Diencephalon (tissue), 1 donor: ENCODE results near the gene FAM229A. TPM values are rescaled to one million over a fixed set of nuclear protein-coding genes. Genes with fewer than 3 reads are reported as not detected.

Source experiments
- total RNA-seq: library from RNA; depleted of rRNA; stranded (reverse); fragments of >200 nt; gene quantifications from one replicate; pipeline ENCODE4 v1.2.3, GENCODE V29; 2014

The FAM229A gene
- 2.3 TPM for total RNA-seq

DNA sequence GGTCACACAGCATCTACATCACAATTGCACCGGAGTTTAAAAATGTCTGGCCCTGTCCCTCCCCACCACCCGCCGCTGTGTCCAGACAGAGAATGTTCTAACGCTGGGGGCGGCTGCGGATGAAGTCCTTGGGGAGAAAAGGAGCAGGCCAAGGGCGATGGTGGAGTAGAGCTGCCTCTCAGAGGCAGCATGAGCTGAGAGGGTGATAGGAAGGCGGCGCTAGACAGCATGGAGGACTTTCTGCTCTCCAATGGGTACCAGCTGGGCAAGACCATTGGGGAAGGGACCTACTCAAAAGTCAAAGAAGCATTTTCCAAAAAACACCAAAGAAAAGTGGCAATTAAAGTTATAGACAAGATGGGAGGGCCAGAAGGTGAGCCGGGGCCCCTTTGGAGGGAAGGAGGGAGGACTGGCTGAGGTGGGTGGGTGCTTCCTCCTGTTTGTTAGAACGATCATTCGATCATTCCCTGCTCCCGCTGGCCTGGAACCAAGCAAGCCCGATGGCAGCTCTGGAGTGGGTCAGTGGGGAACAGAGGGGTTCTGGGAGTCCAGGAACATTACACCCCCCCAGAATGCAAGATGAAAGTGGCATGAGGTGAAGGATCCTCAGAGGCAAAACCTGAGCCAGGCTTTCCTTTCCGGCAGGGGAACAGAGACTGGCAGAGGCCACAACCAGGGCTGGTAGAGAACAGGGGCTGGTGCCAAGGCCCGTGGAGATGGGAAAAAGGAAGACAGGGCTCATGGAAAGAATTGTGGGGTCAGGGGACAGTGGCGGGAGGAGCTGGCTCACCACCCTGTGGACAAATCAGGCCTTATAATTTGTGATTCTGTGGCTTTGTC is at the start of gene FAM229A, which contains the start of gene TSSK3:
Gene FAM229A (minus strand): TSS at position 12 of the 840 bp plus-strand sequence. CDS start 394 bp downstream, outside the sequence.
Gene TSSK3 (plus strand): TSS at position 66 of the 840 bp plus-strand sequence. CDS start 163 bp downstream, at position 229.

GRCh38 chr1:32394141-32394889 is 32.0 kb upstream of the FAM229A start, which contains the start of gene BSDC1:
Gene BSDC1 (minus strand): TSS chr1:32394441. CDS start chr1:32394414, 27 bp downstream.

GRCh38 chr1:32335790-32336590 is 26.3 kb downstream of the FAM229A start, which contains the start of gene MARCKSL1:
Gene MARCKSL1 (minus strand): TSS chr1:32336233. CDS start chr1:32336033, 200 bp downstream.

Other genes with a start within 250 kb of the FAM229A start
- 26.3 TPM for gene TXLNA, start 182.8 kb downstream of the FAM229A start, total RNA-seq
- gene CCDC28B, start 161.9 kb downstream of the FAM229A start, total RNA-seq, result 23.5 TPM
- 4.6 TPM for gene IQCC, start 156.8 kb downstream of the FAM229A start, total RNA-seq
- gene DCDC2B, start 153.4 kb downstream of the FAM229A start, total RNA-seq, result not detected
- 14.8 TPM for gene TMEM234, start 140.1 kb downstream of the FAM229A start, total RNA-seq
- gene EIF3I, start 140.1 kb downstream of the FAM229A start, total RNA-seq, result 107 TPM
- 0.46 TPM for gene FAM167B, start 115.3 kb downstream of the FAM229A start, total RNA-seq
- 0.23 TPM for gene LCK, start 111.2 kb downstream of the FAM229A start, total RNA-seq
- gene HDAC1, start 70.4 kb downstream of the FAM229A start, total RNA-seq, result 27.0 TPM
- 264 TPM for gene MARCKSL1, start 26.3 kb downstream of the FAM229A start, total RNA-seq
- gene TSSK3, start 54 bp upstream of the FAM229A start, total RNA-seq, result not detected
- gene BSDC1, start 32.0 kb upstream of the FAM229A start, total RNA-seq, result 58.4 TPM
- 16.4 TPM for gene ZBTB8B, start 102.6 kb upstream of the FAM229A start, total RNA-seq
- 25.8 TPM for gene ZBTB8A, start 176.9 kb upstream of the FAM229A start, total RNA-seq